GM19467 (cell line): Measurements from ENCODE around the gene NINL.

Experiments used
- ATAC-seq: cut with Tn5 transposase; IDR thresholded peaks from one replicate; pipeline ENCODE4 v1.9.1; 2021; ENCODE audit warnings: mild to moderate bottlenecking, moderate library complexity; ENCODE audit not compliant: unreplicated experiment

The NINL gene

DNA sequence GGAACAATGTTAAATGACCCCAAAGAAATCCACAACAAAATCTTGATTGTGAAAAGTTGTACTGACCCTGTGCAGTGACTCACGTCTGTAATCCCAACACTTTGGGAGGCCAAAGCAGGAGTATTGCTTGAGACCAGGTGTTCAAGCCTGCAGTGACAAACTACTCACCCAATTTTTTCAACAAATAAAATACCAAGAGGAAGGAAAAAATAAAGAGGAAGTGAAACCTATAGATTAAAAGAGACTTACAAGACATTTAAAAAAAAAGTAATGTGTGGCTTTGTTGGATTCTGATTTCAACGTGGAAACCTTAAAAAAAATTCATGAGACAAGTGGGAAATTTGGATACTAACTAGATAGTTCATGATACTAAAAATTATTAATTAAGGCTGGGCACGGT lies 146.0 kb downstream of the NINL start:
- ATAC-seq: no peak

- ATAC-seq: no peak
Observed at GRCh38 chr20:25437153-25437581, 148.2 kb downstream of the NINL start.

DNA sequence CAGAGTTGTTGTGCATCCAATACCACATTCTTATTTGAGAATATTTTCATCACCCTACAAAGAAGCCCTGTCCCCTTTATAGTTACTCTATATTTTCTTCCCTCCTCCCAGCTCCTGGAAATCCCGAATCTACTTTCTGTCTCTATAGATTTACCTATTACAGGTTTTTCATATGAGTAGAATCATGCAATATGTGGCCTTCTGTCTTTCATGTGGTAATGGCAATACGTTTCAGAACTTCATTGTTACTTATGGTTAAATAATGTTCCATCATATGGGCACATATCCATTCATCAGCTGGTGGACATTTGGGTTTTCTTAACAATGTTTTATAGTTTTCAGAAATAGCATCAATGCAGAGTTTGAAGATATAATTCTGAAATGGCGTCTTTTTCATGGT lies 160.8 kb downstream of the NINL start:
- ATAC-seq: no peak

GRCh38 chr20:25422032-25422431 lies 163.3 kb downstream of the NINL start:
- ATAC-seq: no peak

- ATAC-seq: no peak
Observed at GRCh38 chr20:25421102-25421501, 164.2 kb downstream of the NINL start.

DNA sequence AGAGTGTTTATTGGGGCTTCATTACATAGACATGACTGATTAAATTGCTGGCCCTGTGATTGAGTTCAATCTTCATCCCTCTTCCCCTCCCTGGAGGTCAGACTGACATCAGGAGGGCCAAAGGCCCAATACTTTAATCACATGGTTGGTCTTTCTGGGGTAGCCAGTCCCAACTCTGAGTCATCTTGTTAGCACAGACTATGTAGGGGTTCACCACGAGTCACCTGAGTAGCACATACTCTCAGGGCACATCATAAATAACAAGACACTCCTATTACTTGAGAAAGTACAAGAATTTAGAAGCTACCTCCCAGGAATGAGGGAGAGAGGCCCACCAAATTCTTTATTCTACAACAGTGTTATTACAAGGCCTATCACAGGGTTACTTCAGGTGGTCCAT lies 166.6 kb downstream of the NINL start:
- no peak for ATAC-seq

GRCh38 chr20:25408890-25409289 lies 176.4 kb downstream of the NINL start:
- ATAC-seq: no peak

GRCh38 chr20:25408170-25408547 lies 177.2 kb downstream of the NINL start:
- ATAC-seq: no peak

GRCh38 chr20:25407311-25408169 lies 177.8 kb downstream of the NINL start, which contains the start of gene GINS1:
Gene GINS1 (plus strand): TSS chr20:25407673. CDS start chr20:25407821, 148 bp downstream.
- ATAC-seq: peak; percentile 83
